HEK293 (cell line): ENCODE measurements around the gene PCBP3.

Experiments used
- ATF2 ChIP-seq: fragments of 450-650 bp; formaldehyde crosslinking; IDR thresholded peaks from 2 replicates; pipeline ENCODE4 v1.5.1; 2016; ENCODE audit warnings: missing biosample characterization, missing genetic modification characterization, low read depth
- CTCF ChIP-seq: fragments of 450-650 bp; formaldehyde crosslinking; IDR thresholded peaks from 2 replicates; pipeline ENCODE4 v1.5.1; 2016; ENCODE audit warnings: missing biosample characterization, missing genetic modification characterization
- GLI4 ChIP-seq: fragments of 450-650 bp; formaldehyde crosslinking; IDR thresholded peaks from 2 replicates; pipeline ENCODE4 v1.5.1; 2016; ENCODE audit warnings: missing biosample characterization, missing genetic modification characterization
- KLF8 ChIP-seq: fragments of 450-650 bp; formaldehyde crosslinking; IDR thresholded peaks from 2 replicates; pipeline ENCODE4 v1.5.1; 2016; ENCODE audit warnings: missing biosample characterization, missing genetic modification characterization
- TCF7L2 ChIP-seq: IDR thresholded peaks from 2 replicates; pipeline ENCODE4 v1.6.1; 2011; ENCODE audit warnings: low read depth, mild to moderate bottlenecking, inconsistent platforms, low read length, moderate library complexity, borderline replicate concordance
- ZBTB26 ChIP-seq: fragments of 450-650 bp; formaldehyde crosslinking; optimal IDR thresholded peaks from 2 replicates; pipeline ENCODE3; 2016; ENCODE audit warnings: missing biosample characterization, mild to moderate bottlenecking, missing genetic modification characterization
- ZNF133 ChIP-seq: fragments of 450-650 bp; formaldehyde crosslinking; IDR thresholded peaks from 2 replicates; pipeline ENCODE4 v1.5.1; 2016; ENCODE audit warnings: missing biosample characterization, missing genetic modification characterization
- ZNF274 ChIP-seq, 2 experiments: fragments of 200-500 bp in 1 of 2; fragments of 450-650 bp in 1 of 2; sonication (Bioruptor generic) in 1 of 2; formaldehyde crosslinking in 1 of 2; IDR thresholded peaks; 2 replicates each; pipeline versions ENCODE4 v1.5.1 to v1.6.1; 2014 to 2016; ENCODE audit warnings: borderline replicate concordance in 1 of 2, inconsistent platforms in 1 of 2, low read length in 1 of 2, missing biosample characterization in 1 of 2, missing genetic modification characterization in 1 of 2
- ZNF37A ChIP-seq: fragments of 450-650 bp; IDR thresholded peaks from 2 replicates; pipeline ENCODE4 v1.5.1; 2018; ENCODE audit warnings: missing biosample characterization, missing genetic modification characterization
- ZNF48 ChIP-seq: fragments of 450-650 bp; formaldehyde crosslinking; IDR thresholded peaks from 2 replicates; pipeline ENCODE4 v1.5.1; 2016; ENCODE audit warnings: missing biosample characterization, missing genetic modification characterization
- ZNF549 ChIP-seq: fragments of 450-650 bp; IDR thresholded peaks from 2 replicates; pipeline ENCODE4 v1.5.1; 2018; ENCODE audit warnings: missing biosample characterization, missing genetic modification characterization, mild to moderate bottlenecking, inconsistent platforms, moderate library complexity
- ZNF558 ChIP-seq: fragments of 450-650 bp; formaldehyde crosslinking; IDR thresholded peaks from 2 replicates; pipeline ENCODE4 v1.5.1; 2016; ENCODE audit warnings: missing biosample characterization, missing genetic modification characterization
- ZNF701 ChIP-seq: fragments of 450-650 bp; formaldehyde crosslinking; IDR thresholded peaks from 2 replicates; pipeline ENCODE4 v1.5.1; 2016; ENCODE audit warnings: missing biosample characterization, missing genetic modification characterization
- ZNF76 ChIP-seq: fragments of 450-650 bp; formaldehyde crosslinking; IDR thresholded peaks from 2 replicates; pipeline ENCODE4; 2016; ENCODE audit warnings: low read depth, missing biosample characterization, missing genetic modification characterization, borderline replicate concordance

GRCh38 chr21:45816794-45817193, 173.3 kb downstream of the PCBP3 start:
- TF ChIP-seq ZNF37A (no peak), ZNF558 (tag by site-specific recombination) (no peak), CTCF (tag by site-specific recombination) (no peak), ZNF701 (tag by site-specific recombination) (no peak), KLF8 (tag by site-specific recombination) (no peak), ZBTB26 (tag by site-specific recombination) (no peak), ATF2 (no peak), ZNF133 (tag by site-specific recombination) (no peak), ZNF274 (IDR thresholded peaks at IDR 0.05; ENCODE audit: low read length) (no peak), ZNF274 (tag by site-specific recombination; IDR thresholded peaks at IDR 0.05; ENCODE audit: borderline replicate concordance) (no peak), ZNF48 (tag by site-specific recombination) (no peak), ZNF549 (tag by site-specific recombination) (no peak), TCF7L2 (no peak), GLI4 (tag by site-specific recombination) (no peak), ZNF76 (tag by site-specific recombination) (no peak)
